ENCODE results near the gene SEMA3B. TPM values are rescaled to one million over a fixed set of nuclear protein-coding genes. Genes with fewer than 3 reads are reported as not detected.

The SEMA3B gene
- total RNA-seq, 2 experiments from 2014 or later = 0.28 to 0.82 TPM

DNA sequence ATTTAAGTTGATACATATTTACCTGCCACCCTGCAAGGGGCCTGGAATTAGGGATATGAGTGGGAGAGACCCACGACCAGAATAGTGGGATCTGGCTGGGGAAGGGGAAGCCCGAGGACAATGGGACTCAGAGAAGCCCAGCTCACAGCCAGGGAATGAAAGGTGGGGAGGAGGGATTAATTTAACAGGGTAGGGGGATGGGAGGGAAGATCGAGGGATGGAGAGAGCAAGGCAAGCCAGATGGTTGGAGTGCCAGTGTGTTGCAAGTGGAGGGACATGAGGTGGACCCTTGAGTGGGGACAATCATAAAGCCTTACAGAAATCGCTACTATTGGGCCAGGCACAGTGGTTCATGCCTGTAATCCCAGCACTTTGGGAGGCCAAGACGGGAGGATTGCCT lies 37.4 kb upstream of the SEMA3B start:
- POLR2A ChIA-PET = no interaction called here
- H3K4me2 ChIP-seq (ENCODE audit: low read length) = no peak overlapping the region

GRCh38 chr3:50232303-50232702 lies 36.6 kb upstream of the SEMA3B start:
- Histone ChIP-seq H3K9me2 (ENCODE audit: insufficient read depth, low read length) (no peaks in the 10 kb centered on the region), H3K4me2 (ENCODE audit: low read length) (no peak overlapping the region), H2AFZ (ENCODE audit: low read length) (no peak overlapping the region), H3K9me3 (ENCODE audit: low read length) (no peaks in the 10 kb centered on the region), H3K79me2 (ENCODE audit: insufficient read depth, low read depth, low read length) (peaks cover 11% of the 10 kb centered on the region), H3K4me3 (ENCODE audit: low read depth, low read length, poor library complexity, severe bottlenecking) (no peak overlapping the region), H3K36me3 (ENCODE audit: insufficient read depth, low read length) (no peaks in the 10 kb centered on the region), H4K20me1 (ENCODE audit: insufficient read depth, low read length) (no peaks in the 10 kb centered on the region), H3K4me1 (ENCODE audit: insufficient read depth, low read length, poor library complexity, severe bottlenecking) (peaks cover 41% of the 10 kb centered on the region), H3K27ac (ENCODE audit: low read depth, low read length, poor library complexity, severe bottlenecking) (no peak overlapping the region)
- CTCF ChIA-PET (ENCODE audit: unreplicated experiment) = no interaction called here
- TF ChIP-seq EZH2phosphoT487 (IDR thresholded peaks at IDR 0.05; ENCODE audit: borderline replicate concordance, low read depth, low read length) (no peak), CTCF (conservative IDR thresholded peaks at IDR 0.05; ENCODE audit: low read length) (no peak)
- POLR2A ChIA-PET = no interaction called here
- no peak for DNase-seq (ENCODE audit: low spot score)
- no TSS peak for BruUV-seq (replicated peaks)
- intact Hi-C loops (cut with micrococcal nuclease; ENCODE audit: unreplicated experiment) = no loop called here

More for the DNA sequence above, 37.4 kb upstream of the SEMA3B start:
- H4K20me1 ChIP-seq (ENCODE audit: insufficient read depth, low read length) = no peaks in the 10 kb centered on the region
- no peaks in the 10 kb centered on the region for H3K36me3 ChIP-seq (ENCODE audit: insufficient read depth, low read length)
- H3K4me3 ChIP-seq (ENCODE audit: low read depth, low read length, poor library complexity, severe bottlenecking) = no peak overlapping the region
- no peak overlapping the region for H3K27ac ChIP-seq (ENCODE audit: low read depth, low read length, poor library complexity, severe bottlenecking)
- CTCF ChIA-PET (ENCODE audit: unreplicated experiment) = no interaction called here
- peaks cover 4% of the 10 kb centered on the region for H3K79me2 ChIP-seq (ENCODE audit: insufficient read depth, low read depth, low read length)
- H3K4me1 ChIP-seq (ENCODE audit: insufficient read depth, low read length, poor library complexity, severe bottlenecking) = peaks cover 47% of the 10 kb centered on the region
- TF ChIP-seq EZH2phosphoT487 (IDR thresholded peaks at IDR 0.05; ENCODE audit: borderline replicate concordance, low read depth, low read length) (no peak), CTCF (conservative IDR thresholded peaks at IDR 0.05; ENCODE audit: low read length) (no peak)
- no peak overlapping the region for H2AFZ ChIP-seq (ENCODE audit: low read length)
- no peaks in the 10 kb centered on the region for H3K9me3 ChIP-seq (ENCODE audit: low read length)
- no peaks in the 10 kb centered on the region for H3K9me2 ChIP-seq (ENCODE audit: insufficient read depth, low read length)
- intact Hi-C loops (cut with micrococcal nuclease; ENCODE audit: unreplicated experiment) = no loop called here
- DNase-seq (ENCODE audit: low spot score) = no peak
- no TSS peak for BruUV-seq (replicated peaks)

GRCh38 chr3:50233176-50233575 lies 35.8 kb upstream of the SEMA3B start:
- Histone ChIP-seq H2AFZ (ENCODE audit: low read length) (no peak overlapping the region), H3K27ac (ENCODE audit: low read depth, low read length, poor library complexity, severe bottlenecking) (no peak overlapping the region), H3K79me2 (ENCODE audit: insufficient read depth, low read depth, low read length) (peaks cover 19% of the 10 kb centered on the region), H4K20me1 (ENCODE audit: insufficient read depth, low read length) (no peaks in the 10 kb centered on the region), H3K9me2 (ENCODE audit: insufficient read depth, low read length) (no peaks in the 10 kb centered on the region), H3K9me3 (ENCODE audit: low read length) (no peaks in the 10 kb centered on the region), H3K4me1 (ENCODE audit: insufficient read depth, low read length, poor library complexity, severe bottlenecking) (peaks cover 40% of the 10 kb centered on the region), H3K36me3 (ENCODE audit: insufficient read depth, low read length) (peaks cover 1% of the 10 kb centered on the region; the same call in 1 of the 2 replicates), H3K4me3 (ENCODE audit: low read depth, low read length, poor library complexity, severe bottlenecking) (no peak overlapping the region), H3K4me2 (ENCODE audit: low read length) (no peak overlapping the region)
- TF ChIP-seq EZH2phosphoT487 (IDR thresholded peaks at IDR 0.05; ENCODE audit: borderline replicate concordance, low read depth, low read length) (no peak), CTCF (conservative IDR thresholded peaks at IDR 0.05; ENCODE audit: low read length) (no peak)
- intact Hi-C loops (cut with micrococcal nuclease; ENCODE audit: unreplicated experiment) = no loop called here
- ChIA-PET POLR2A (interaction anchor here (0.7 to 1.0 kb wide), 2 partner anchors 10 to 51 kb away, joined by 3 to 6 read pairs; no protein-coding TSS in a partner anchor), CTCF (ENCODE audit: unreplicated experiment) (interaction anchor here (1.1 kb wide), 1 partner anchor 9 kb away, joined by 3 read pairs; no protein-coding TSS in a partner anchor)
- DNase-seq (ENCODE audit: low spot score) = no peak
- BruUV-seq (replicated peaks) = no TSS peak
